Uterus (tissue), 4 donors: ENCODE results near the gene SLC2A6. TPM values are rescaled to one million over a fixed set of nuclear protein-coding genes. Genes with fewer than 3 reads are reported as not detected.

Source experiments
- DNase-seq, 2 donors: peaks; one replicate each; pipeline ENCODE4 v3.0.0-alpha.2; 2019 to 2020
- H3K27ac ChIP-seq, 2 donors: fragments of 200-600 bp; sonication (generic); 1 replicate in 1 of 2; 2 replicates in 1 of 2; pipeline ENCODE4 v1.5.1; 2016 to 2018
- H3K27me3 ChIP-seq, 2 donors: fragments of 200-600 bp; sonication (generic); one replicate each; pipeline ENCODE4 v1.5.1; 2018 to 2019; ENCODE audit warnings: control low read depth in 1 of 2
- H3K36me3 ChIP-seq, 2 donors: fragments of 200-600 bp; sonication (generic); one replicate each; pipeline ENCODE4 v1.5.1; 2019; ENCODE audit warnings: control low read depth in 1 of 2
- H3K4me1 ChIP-seq, 2 donors: fragments of 200-600 bp; sonication (generic); one replicate each; pipeline ENCODE4 v1.5.1; 2018 to 2019; ENCODE audit warnings: control low read depth in 1 of 2
- H3K4me3 ChIP-seq, 2 donors: fragments of 200-600 bp; sonication (generic); 1 replicate in 1 of 2; 2 replicates in 1 of 2; pipeline ENCODE4 v1.5.1; 2018 to 2019; ENCODE audit warnings: mild to moderate bottlenecking in 1 of 2
- H3K9me3 ChIP-seq, 2 donors: fragments of 200-600 bp; sonication (generic); one replicate each; pipeline ENCODE4 v1.5.1; 2019; ENCODE audit warnings: control low read depth in 1 of 2
- POLR2A ChIP-seq, 2 donors: fragments of 450-650 bp; IDR thresholded peaks; one replicate each; pipeline ENCODE4 v1.6.1; 2016; ENCODE audit warnings: antibody characterized with exemption in 2 of 2, mild to moderate bottlenecking in 1 of 2, moderate library complexity in 1 of 2
- intact Hi-C: fragments of 100-400 bp; cut with DNase I; formaldehyde crosslinking; loops from one replicate; pipeline ENCODE4 v1.15.1; 2023; ENCODE audit warnings: low total_unique reads
- total RNA-seq, 4 donors: library from RNA; depleted of rRNA in 3 of 4; stranded (reverse); fragments of >200 nt in 3 of 4; gene quantifications; one replicate each; pipeline versions ENCODE4 v1.1.0 to v1.2.4, GENCODE V29; 2014 to 2023
- TF ChIP-seq, protein P1 (sequence below), 4 experiments: fragments of 200-600 bp in 2 of 4; fragments of 450-650 bp in 2 of 4; sonication (generic) in 2 of 4; IDR thresholded peaks; one replicate each; pipeline ENCODE4 v1.5.1; 2016 to 2019; ENCODE audit warnings: antibody characterized with exemption in 4 of 4, mild to moderate bottlenecking in 2 of 4, moderate library complexity in 1 of 4
- donor health status: DM: yes; HTN: yes; CAD: no.

SLC2A6 gene
- total RNA-seq, 4 donors from 2014 or later = 0.26 to 11.5 (median 2.1) TPM

DNA sequence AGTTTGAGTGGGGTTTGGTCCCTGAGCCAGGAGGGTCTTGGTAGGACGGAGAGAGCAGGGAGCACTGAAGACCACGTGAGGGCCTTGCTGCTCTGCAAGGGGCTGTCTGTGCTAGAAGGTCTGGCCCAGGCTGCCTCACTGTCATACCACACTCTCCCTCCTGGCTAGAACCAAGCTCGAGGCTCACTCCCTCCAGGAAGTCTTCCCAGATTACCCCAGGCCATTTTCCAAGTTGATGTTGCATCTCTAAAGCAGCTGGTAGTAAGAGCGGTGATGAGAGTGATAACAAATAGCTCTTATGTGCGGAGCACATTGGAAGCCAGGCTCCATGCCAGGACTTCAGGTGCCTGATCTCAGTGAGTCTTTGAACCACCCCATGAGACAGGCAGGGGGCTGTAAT, 39.3 kb upstream of the SLC2A6 start:
- no peak for DNase-seq
- no peaks in the 10 kb centered on the region for H3K9me3 ChIP-seq
- H3K4me3 ChIP-seq = no peak overlapping the region
- H3K27ac ChIP-seq = no peak overlapping the region
- no peaks in the 10 kb centered on the region for H3K27me3 ChIP-seq
- intact Hi-C loops = no loop called here
- TF ChIP-seq, protein P1, sequence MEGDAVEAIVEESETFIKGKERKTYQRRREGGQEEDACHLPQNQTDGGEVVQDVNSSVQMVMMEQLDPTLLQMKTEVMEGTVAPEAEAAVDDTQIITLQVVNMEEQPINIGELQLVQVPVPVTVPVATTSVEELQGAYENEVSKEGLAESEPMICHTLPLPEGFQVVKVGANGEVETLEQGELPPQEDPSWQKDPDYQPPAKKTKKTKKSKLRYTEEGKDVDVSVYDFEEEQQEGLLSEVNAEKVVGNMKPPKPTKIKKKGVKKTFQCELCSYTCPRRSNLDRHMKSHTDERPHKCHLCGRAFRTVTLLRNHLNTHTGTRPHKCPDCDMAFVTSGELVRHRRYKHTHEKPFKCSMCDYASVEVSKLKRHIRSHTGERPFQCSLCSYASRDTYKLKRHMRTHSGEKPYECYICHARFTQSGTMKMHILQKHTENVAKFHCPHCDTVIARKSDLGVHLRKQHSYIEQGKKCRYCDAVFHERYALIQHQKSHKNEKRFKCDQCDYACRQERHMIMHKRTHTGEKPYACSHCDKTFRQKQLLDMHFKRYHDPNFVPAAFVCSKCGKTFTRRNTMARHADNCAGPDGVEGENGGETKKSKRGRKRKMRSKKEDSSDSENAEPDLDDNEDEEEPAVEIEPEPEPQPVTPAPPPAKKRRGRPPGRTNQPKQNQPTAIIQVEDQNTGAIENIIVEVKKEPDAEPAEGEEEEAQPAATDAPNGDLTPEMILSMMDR (IDR thresholded peaks at IDR 0.05) = no peak
- no peak for TF ChIP-seq POLR2A (IDR thresholded peaks at IDR 0.05)
- no peaks in the 10 kb centered on the region for H3K36me3 ChIP-seq
- H3K4me1 ChIP-seq = no peaks in the 10 kb centered on the region

DNA sequence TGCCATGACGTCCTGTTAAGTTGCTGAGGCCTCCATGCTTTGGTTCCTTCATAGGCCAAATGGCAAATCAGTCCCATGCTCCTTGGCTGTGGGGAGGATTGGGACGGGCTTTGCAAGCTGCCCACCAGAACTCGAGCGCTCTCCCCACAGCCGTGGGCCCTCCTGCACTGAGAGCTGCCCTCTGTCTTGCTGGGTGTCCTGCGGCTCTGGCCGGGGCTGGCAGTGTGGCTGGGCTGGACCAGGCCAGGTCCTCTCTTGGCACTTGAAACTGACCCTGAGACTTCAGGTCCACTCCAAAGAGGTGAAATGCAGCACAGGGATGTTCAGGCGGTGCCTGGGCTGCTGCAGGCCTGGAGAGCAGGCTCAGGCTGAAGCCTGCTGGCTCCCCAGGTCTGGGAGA, 38.8 kb upstream of the SLC2A6 start:
- H3K9me3 ChIP-seq = no peaks in the 10 kb centered on the region
- H3K27ac ChIP-seq = no peak overlapping the region
- H3K4me3 ChIP-seq = no peak overlapping the region
- no peak for DNase-seq
- no peak for TF ChIP-seq POLR2A (IDR thresholded peaks at IDR 0.05)
- TF ChIP-seq, protein P1 (IDR thresholded peaks at IDR 0.05) = no peak
- intact Hi-C loops = no loop called here
- no peaks in the 10 kb centered on the region for H3K27me3 ChIP-seq
- H3K4me1 ChIP-seq = no peaks in the 10 kb centered on the region
- H3K36me3 ChIP-seq = no peaks in the 10 kb centered on the region

DNA sequence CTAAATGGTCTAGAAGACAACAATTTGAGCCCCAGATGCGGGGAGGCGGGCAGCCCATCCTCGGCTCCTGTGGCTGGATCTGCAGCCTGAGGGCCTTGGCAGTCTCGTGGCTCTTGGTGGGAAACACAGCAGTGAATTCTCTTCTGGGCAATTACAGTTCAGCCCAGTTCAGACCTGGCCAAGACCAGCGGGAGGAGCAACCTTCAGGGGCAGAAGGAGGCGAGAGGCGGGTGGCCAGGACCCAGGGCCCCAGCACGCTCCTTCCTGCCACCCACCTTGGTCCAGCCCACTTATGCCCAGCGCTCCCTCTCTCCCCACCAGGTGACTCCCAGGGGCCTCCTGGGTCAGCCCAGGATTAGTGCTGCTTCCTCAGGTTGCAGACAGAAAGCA, 38.1 kb upstream of the SLC2A6 start:
- Histone ChIP-seq H3K36me3 (no peaks in the 10 kb centered on the region), H3K4me3 (no peak overlapping the region), H3K4me1 (no peaks in the 10 kb centered on the region), H3K9me3 (no peaks in the 10 kb centered on the region), H3K27ac (no peak overlapping the region), H3K27me3 (no peaks in the 10 kb centered on the region)
- no peak for TF ChIP-seq POLR2A (IDR thresholded peaks at IDR 0.05)
- TF ChIP-seq, protein P1 (IDR thresholded peaks at IDR 0.05) = no peak
- DNase-seq = no peak
- intact Hi-C loops = no loop called here

DNA sequence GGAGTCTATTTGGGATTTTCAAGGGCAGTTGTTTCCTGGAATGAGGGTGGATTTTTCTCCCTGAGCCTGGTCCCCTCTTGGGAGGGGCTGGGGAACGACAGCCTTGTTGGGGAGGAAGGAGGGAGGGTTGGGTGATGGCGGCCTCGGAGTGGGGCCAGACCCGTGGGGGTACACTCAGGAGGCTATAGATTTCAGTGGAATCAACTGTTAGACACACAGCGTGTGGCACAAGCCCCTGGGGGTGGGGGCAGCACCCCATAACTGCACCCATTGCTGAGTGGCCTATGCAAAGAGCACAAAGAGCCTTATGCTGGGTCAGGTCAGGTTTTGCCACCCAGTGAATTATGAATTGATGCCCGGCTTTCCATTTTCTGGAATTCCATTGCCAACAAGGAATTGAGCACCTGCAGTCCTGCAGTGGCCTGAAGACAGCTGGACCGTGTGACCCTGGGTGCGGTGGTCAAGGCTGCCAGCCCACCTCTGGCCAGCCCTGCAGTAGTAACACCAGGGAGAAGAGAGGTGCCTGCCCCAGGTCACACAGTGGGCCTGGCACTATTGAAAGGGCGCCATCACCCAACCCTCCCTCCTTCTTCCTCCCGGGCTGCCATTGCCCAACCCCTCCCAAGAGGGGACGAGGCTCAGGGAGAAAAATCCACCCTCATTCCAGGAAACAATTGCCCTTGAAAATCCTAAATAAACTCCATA, 37.5 kb upstream of the SLC2A6 start:
- no peaks in the 10 kb centered on the region for H3K36me3 ChIP-seq
- H3K4me1 ChIP-seq = no peaks in the 10 kb centered on the region
- H3K9me3 ChIP-seq = no peaks in the 10 kb centered on the region
- no peak for DNase-seq
- H3K27me3 ChIP-seq = no peaks in the 10 kb centered on the region
- H3K4me3 ChIP-seq = no peak overlapping the region
- intact Hi-C loops = no loop called here
- TF ChIP-seq POLR2A (IDR thresholded peaks at IDR 0.05) = no peak
- TF ChIP-seq, protein P1 (IDR thresholded peaks at IDR 0.05) = no peak
- H3K27ac ChIP-seq = no peak overlapping the region

DNA sequence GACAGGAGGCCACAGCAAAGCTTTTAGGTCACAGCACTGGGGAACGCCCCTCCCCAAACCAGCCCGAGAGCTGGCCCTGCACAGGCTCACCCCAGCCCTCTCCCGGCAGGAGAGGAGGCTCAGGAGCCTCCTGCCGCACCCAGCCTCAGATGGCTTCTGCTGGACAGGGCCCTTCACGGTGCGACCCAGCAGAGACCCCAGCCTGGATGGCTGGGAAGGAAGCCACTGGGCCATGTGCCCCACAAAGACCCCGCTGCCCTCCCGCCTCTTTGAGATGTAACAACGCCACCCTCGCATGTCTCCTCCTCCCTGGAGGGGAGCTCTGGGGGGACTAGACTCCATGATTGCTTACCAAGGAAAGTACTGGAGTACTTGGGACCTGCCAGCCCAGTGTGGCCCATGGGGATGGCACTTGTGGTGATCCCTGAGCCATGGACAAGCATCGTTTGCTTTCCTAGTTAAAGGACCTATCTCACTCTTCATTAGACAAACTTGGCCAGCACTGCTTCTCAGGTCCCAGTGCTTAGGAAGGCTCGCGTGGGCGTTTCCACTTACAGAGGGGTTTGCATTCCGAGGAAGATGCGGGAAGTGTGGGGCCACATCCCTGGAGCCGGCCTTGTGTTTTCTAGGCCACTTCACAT, 36.8 kb upstream of the SLC2A6 start:
- no peak for DNase-seq
- intact Hi-C loops = no loop called here
- TF ChIP-seq, protein P1 (IDR thresholded peaks at IDR 0.05) = no peak
- TF ChIP-seq POLR2A (IDR thresholded peaks at IDR 0.05) = no peak
- no peaks in the 10 kb centered on the region for H3K4me1 ChIP-seq
- H3K36me3 ChIP-seq = no peaks in the 10 kb centered on the region
- H3K27me3 ChIP-seq = no peaks in the 10 kb centered on the region
- H3K4me3 ChIP-seq = no peak overlapping the region
- H3K9me3 ChIP-seq = no peaks in the 10 kb centered on the region
- no peak overlapping the region for H3K27ac ChIP-seq
